ENCODE measurements around the gene TRIM10.
A peak's percentile ranks its signal among the peaks of the same experiment; 100 is the strongest.

Gene TRIM10

GRCh38 chr6:30102970-30103871 lies 57.8 kb downstream of the TRIM10 start (continued):
- TF ChIP-seq ZNF155 (tag by site-specific recombination; IDR thresholded peaks at IDR 0.05), result no peak
- no peak for TF ChIP-seq ZNF529 (tag by site-specific recombination; IDR thresholded peaks at IDR 0.05; ENCODE audit: insufficient replicate concordance)
- TF ChIP-seq GFI1B (tag by site-specific recombination; IDR thresholded peaks at IDR 0.05), result no peak
- no peak for TF ChIP-seq ZNF76 (tag by site-specific recombination; IDR thresholded peaks at IDR 0.05; ENCODE audit: borderline replicate concordance, low read depth)
- peak; percentile 52; the same call in 1 of the 2 replicates for TF ChIP-seq ZNF639 (tag by site-specific recombination; IDR thresholded peaks at IDR 0.05)
- no peak; the same call in 1 of the 2 replicates for TF ChIP-seq ZNF501 (tag by site-specific recombination; IDR thresholded peaks at IDR 0.05)
- peak; percentile 22 for TF ChIP-seq KLF8 (tag by site-specific recombination; IDR thresholded peaks at IDR 0.05)
- TF ChIP-seq ZNF560 (tag by site-specific recombination; IDR thresholded peaks at IDR 0.05; ENCODE audit: borderline replicate concordance), result no peak
- no peak for TF ChIP-seq ZNF791 (tag by site-specific recombination; IDR thresholded peaks at IDR 0.05)
- TF ChIP-seq ZNF366 (tag by site-specific recombination; conservative IDR thresholded peaks at IDR 0.05), result peak; percentile 79
- TF ChIP-seq REPIN1 (tag by site-specific recombination; IDR thresholded peaks at IDR 0.05; ENCODE audit: low read depth), result no peak
- peak; percentile 100 for TF ChIP-seq ZNF654 (tag by site-specific recombination; IDR thresholded peaks at IDR 0.05; ENCODE audit: low read depth)
- TF ChIP-seq SETDB1 (IDR thresholded peaks at IDR 0.05; ENCODE audit: insufficient read length, low read length), result no peak
- TF ChIP-seq ZNF324 (tag by site-specific recombination; IDR thresholded peaks at IDR 0.05), result peak; percentile 62; the same call in 1 of the 2 replicates
- TF ChIP-seq ZNF23 (tag by site-specific recombination; IDR thresholded peaks at IDR 0.05; ENCODE audit: borderline replicate concordance), result no peak
- TF ChIP-seq ZNF404 (tag by site-specific recombination; IDR thresholded peaks at IDR 0.05), result no peak
- no peak for TF ChIP-seq PRDM2 (tag by site-specific recombination; IDR thresholded peaks at IDR 0.05; ENCODE audit: borderline replicate concordance)
- no peak for TF ChIP-seq ZNF354C (tag by site-specific recombination; IDR thresholded peaks at IDR 0.05; ENCODE audit: borderline replicate concordance, low read depth)
- no peak for TF ChIP-seq RBAK (tag by site-specific recombination; IDR thresholded peaks at IDR 0.05)
- TF ChIP-seq ZNF843 (tag by site-specific recombination; IDR thresholded peaks at IDR 0.05), result 0 out of 2 replicates have a peak, but pooled peaks have one; percentile 18
- no peak for TF ChIP-seq HOXA7 (CRISPR knock-in tag; IDR thresholded peaks at IDR 0.05; ENCODE audit: borderline replicate concordance)
- TF ChIP-seq ZNF692 (tag by site-specific recombination; IDR thresholded peaks at IDR 0.05), result peak; percentile 36; the same call in 1 of the 2 replicates
- TF ChIP-seq WT1 (tag by site-specific recombination; IDR thresholded peaks at IDR 0.05), result peak; percentile 18; the same call in 1 of the 2 replicates
- no peak for TF ChIP-seq ZNF777 (tag by site-specific recombination; IDR thresholded peaks at IDR 0.05; ENCODE audit: borderline replicate concordance)
- TF ChIP-seq, protein P1, sequence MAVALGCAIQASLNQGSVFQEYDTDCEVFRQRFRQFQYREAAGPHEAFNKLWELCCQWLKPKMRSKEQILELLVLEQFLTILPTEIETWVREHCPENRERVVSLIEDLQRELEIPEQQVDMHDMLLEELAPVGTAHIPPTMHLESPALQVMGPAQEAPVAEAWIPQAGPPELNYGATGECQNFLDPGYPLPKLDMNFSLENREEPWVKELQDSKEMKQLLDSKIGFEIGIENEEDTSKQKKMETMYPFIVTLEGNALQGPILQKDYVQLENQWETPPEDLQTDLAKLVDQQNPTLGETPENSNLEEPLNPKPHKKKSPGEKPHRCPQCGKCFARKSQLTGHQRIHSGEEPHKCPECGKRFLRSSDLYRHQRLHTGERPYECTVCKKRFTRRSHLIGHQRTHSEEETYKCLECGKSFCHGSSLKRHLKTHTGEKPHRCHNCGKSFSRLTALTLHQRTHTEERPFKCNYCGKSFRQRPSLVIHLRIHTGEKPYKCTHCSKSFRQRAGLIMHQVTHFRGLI (tag by site-specific recombination; IDR thresholded peaks at IDR 0.05), result no peak; the same call in 1 of the 2 replicates
- TF ChIP-seq ZNF391 (tag by site-specific recombination; IDR thresholded peaks at IDR 0.05; ENCODE audit: borderline replicate concordance, low read depth), result peak; percentile 57; the same call in 1 of the 2 replicates
- TF ChIP-seq ZNF677 (tag by site-specific recombination; IDR thresholded peaks at IDR 0.05), result no peak
